HepG2 (cell line): ENCODE results near the gene HSD11B2. TPM values are rescaled to one million over a fixed set of nuclear protein-coding genes. Genes with fewer than 3 reads are reported as not detected.
A peak's percentile ranks its signal among the peaks of the same experiment; 100 is the strongest.

ENCODE experiments used
- ATF7-NPFF ChIP-seq: sonication (generic); formaldehyde crosslinking; IDR thresholded peaks from 2 replicates; pipeline ENCODE4 v1.8.1; 2023; ENCODE audit warnings: mild to moderate bottlenecking, low read depth, missing genetic modification reagents, moderate library complexity
- GTF3A ChIP-seq: sonication (generic); formaldehyde crosslinking; conservative IDR thresholded peaks from 2 replicates; pipeline ENCODE4 v1.4.0; 2020; ENCODE audit warnings: mild to moderate bottlenecking, missing genetic modification reagents
- HDAC1 ChIP-seq: sonication (generic); formaldehyde crosslinking; IDR thresholded peaks from 2 replicates; pipeline ENCODE4 v1.5.1; 2020; ENCODE audit warnings: mild to moderate bottlenecking, missing genetic modification reagents
- JUN ChIP-seq: sonication (generic); formaldehyde crosslinking; IDR thresholded peaks from 2 replicates; pipeline ENCODE4 v1.4.0; 2020; ENCODE audit warnings: mild to moderate bottlenecking, missing genetic modification reagents
- KLF11 ChIP-seq: IDR thresholded peaks from 2 replicates; pipeline ENCODE4 v1.6.1; 2016; ENCODE audit warnings: missing compliant biosample characterization
- MXD4 ChIP-seq: IDR thresholded peaks from 2 replicates; pipeline ENCODE4 v1.6.1; 2016; ENCODE audit warnings: mild to moderate bottlenecking, missing biosample characterization, missing genetic modification reagents
- MYC ChIP-seq: sonication (generic); formaldehyde crosslinking; IDR thresholded peaks from 2 replicates; pipeline ENCODE4 v1.9.0; 2021; ENCODE audit warnings: missing genetic modification reagents, borderline replicate concordance
- NCOA5 ChIP-seq: sonication (generic); formaldehyde crosslinking; IDR thresholded peaks from 2 replicates; pipeline ENCODE4 v1.4.0; 2020; ENCODE audit warnings: missing genetic modification reagents
- NR2F1 ChIP-seq, 2 experiments: fragments of 450-650 bp in 1 of 2; formaldehyde crosslinking in 1 of 2; IDR thresholded peaks; 2 replicates each; pipeline versions ENCODE4 v1.5.0 to v1.6.1; 2016 to 2020; ENCODE audit warnings: mild to moderate bottlenecking in 1 of 2, missing compliant biosample characterization in 1 of 2, missing genetic modification reagents in 1 of 2, moderate library complexity in 1 of 2
- PHF21A ChIP-seq: sonication (generic); formaldehyde crosslinking; IDR thresholded peaks from 2 replicates; pipeline ENCODE4 v1.5.0; 2020; ENCODE audit warnings: mild to moderate bottlenecking, missing genetic modification reagents
- TARDBP ChIP-seq: sonication (generic); formaldehyde crosslinking; IDR thresholded peaks from 2 replicates; pipeline ENCODE4 v1.8.0; 2022; ENCODE audit warnings: mild to moderate bottlenecking, missing genetic modification reagents
- ZNF260 ChIP-seq: sonication (generic); formaldehyde crosslinking; IDR thresholded peaks from 2 replicates; pipeline ENCODE4 v1.4.0; 2020; ENCODE audit warnings: missing genetic modification reagents, low read depth, mild to moderate bottlenecking, borderline replicate concordance
- ZNF263 ChIP-seq: sonication (generic); formaldehyde crosslinking; IDR thresholded peaks from 2 replicates; pipeline ENCODE4 v1.4.0; 2020; ENCODE audit warnings: missing genetic modification reagents
- ZNF292 ChIP-seq: sonication (generic); formaldehyde crosslinking; IDR thresholded peaks from 2 replicates; pipeline ENCODE4 v1.8.1; 2022; ENCODE audit warnings: mild to moderate bottlenecking, low read depth, missing genetic modification reagents, borderline replicate concordance
- ZNF3 ChIP-seq: IDR thresholded peaks from 2 replicates; pipeline ENCODE4 v1.7.0; 2017; ENCODE audit warnings: inconsistent platforms
- ZNF318 ChIP-seq: sonication (generic); formaldehyde crosslinking; IDR thresholded peaks from 2 replicates; pipeline ENCODE4 v1.4.0; 2020; ENCODE audit warnings: mild to moderate bottlenecking, missing genetic modification reagents
- ZNF337 ChIP-seq: sonication (generic); formaldehyde crosslinking; IDR thresholded peaks from 2 replicates; pipeline ENCODE4 v1.5.1; 2020; ENCODE audit warnings: missing genetic modification reagents, low read depth, mild to moderate bottlenecking, borderline replicate concordance
- ZNF556 ChIP-seq: sonication (generic); formaldehyde crosslinking; IDR thresholded peaks from 2 replicates; pipeline ENCODE4 v1.4.0; 2020; ENCODE audit warnings: mild to moderate bottlenecking, missing genetic modification reagents, borderline replicate concordance
- ZNF746 ChIP-seq: sonication (generic); formaldehyde crosslinking; IDR thresholded peaks from 2 replicates; pipeline ENCODE4 v1.8.0; 2022; ENCODE audit warnings: mild to moderate bottlenecking, missing genetic modification reagents
- ZNF766 ChIP-seq: sonication (generic); formaldehyde crosslinking; IDR thresholded peaks from 2 replicates; pipeline ENCODE4 v1.5.0; 2020; ENCODE audit warnings: missing genetic modification reagents, borderline replicate concordance
- ZNF850 ChIP-seq: sonication (generic); formaldehyde crosslinking; conservative IDR thresholded peaks from 2 replicates; pipeline ENCODE4 v1.9.0; 2021; ENCODE audit warnings: mild to moderate bottlenecking, missing genetic modification reagents
- ZNF891 ChIP-seq: sonication (generic); formaldehyde crosslinking; IDR thresholded peaks from 2 replicates; pipeline ENCODE4 v1.5.0; 2020; ENCODE audit warnings: mild to moderate bottlenecking, missing genetic modification reagents
- polyA plus RNA-seq, 8 experiments: library from polyadenylated mRNA; depleted of rRNA in 3 of 8; stranded (reverse) in 7 of 8; unstranded in 1 of 8; fragments of >200 nt; fragmentation: Illumina TruSeq in 4 of 8; extraction: Trizol in 4 of 8; gene quantifications; 2 replicates each; pipeline versions ENCODE4 v1.2.1 to v1.2.3, GENCODE V29; 2011 to 2016; ENCODE audit warnings: low read depth in 4 of 8, missing spikeins in 1 of 8, mixed read lengths in 1 of 8; ENCODE audit not compliant: insufficient read depth in 1 of 8
- total RNA-seq, 5 experiments: library from RNA; depleted of rRNA; stranded (reverse); fragments of >200 nt; fragmentation: Illumina TruSeq; extraction: Trizol; gene quantifications; 2 replicates each; pipeline ENCODE4 v1.2.3, GENCODE V29; 2016; ENCODE audit warnings: low read depth in 1 of 5

HSD11B2 gene
- total and polyA plus RNA-seq, 2 of the 13 experiments (the other 11 are each of a cell fraction or from before 2014, with no cell fraction given): 8.9 to 13.6 TPM

GRCh38 chr16:67415872-67416793 is 14.8 kb upstream of the HSD11B2 start, which contains the start of gene ZDHHC1 (continued):
- no peak for TF ChIP-seq ZNF292 (CRISPR knock-in tag)
- peak; percentile 86 for TF ChIP-seq HDAC1 (CRISPR knock-in tag)
- TF ChIP-seq ATF7-NPFF (CRISPR knock-in tag): peak; percentile 69; the same call in 1 of the 2 replicates
- peak; percentile 70; the same call in 1 of the 2 replicates for TF ChIP-seq TARDBP (CRISPR knock-in tag)
- TF ChIP-seq ZNF850: 0 out of 2 replicates have a peak, but pooled peaks have one; percentile 49
- TF ChIP-seq ZNF891: 0 out of 2 replicates have a peak, but pooled peaks have one; percentile 20
- no peak for TF ChIP-seq ZNF746 (CRISPR knock-in tag)
- no peak for TF ChIP-seq ZNF766 (CRISPR knock-in tag)
- TF ChIP-seq NR2F1 (CRISPR knock-in tag; IDR thresholded peaks at IDR 0.05): no peak
- no peak for TF ChIP-seq KLF11 (CRISPR knock-in tag)
- 0 out of 2 replicates have a peak, but pooled peaks have one; percentile 31 for TF ChIP-seq JUN (CRISPR knock-in tag)
- no peak for TF ChIP-seq PHF21A (CRISPR knock-in tag)
- TF ChIP-seq GTF3A (CRISPR knock-in tag): 0 out of 2 replicates have a peak, but pooled peaks have one; percentile 57
- TF ChIP-seq NCOA5 (CRISPR knock-in tag): no peak
- TF ChIP-seq ZNF318 (CRISPR knock-in tag): no peak
- no peak for TF ChIP-seq MYC
- no peak for TF ChIP-seq ZNF260 (CRISPR knock-in tag)
- TF ChIP-seq ZNF3 (CRISPR knock-in tag): no peak
- no peak for TF ChIP-seq ZNF337 (CRISPR knock-in tag)
- peak; percentile 26 for TF ChIP-seq ZNF263 (CRISPR knock-in tag)
- peak; percentile 15; the same call in 1 of the 2 replicates for TF ChIP-seq ZNF556
- TF ChIP-seq MXD4 (CRISPR knock-in tag): peak; percentile 67; the same call in 1 of the 2 replicates
